GM19351 (cell line): ENCODE results near the gene ST3GAL5.
A peak's percentile ranks its signal among the peaks of the same experiment; 100 is the strongest.

ENCODE experiments used
- ATAC-seq: cut with Tn5 transposase; IDR thresholded peaks from one replicate; pipeline ENCODE4 v1.9.1; 2021; ENCODE audit warnings: mild to moderate bottlenecking, moderate library complexity; ENCODE audit not compliant: unreplicated experiment

Gene ST3GAL5

GRCh38 chr2:85867556-85868292 lies 21.1 kb downstream of the ST3GAL5 start:
- ATAC-seq = no peak

GRCh38 chr2:85867121-85867520 lies 21.7 kb downstream of the ST3GAL5 start:
- ATAC-seq = no peak

GRCh38 chr2:85866165-85866659 lies 22.6 kb downstream of the ST3GAL5 start:
- ATAC-seq = no peak

- ATAC-seq = peak; percentile 73
Observed at GRCh38 chr2:85865539-85866164, 23.1 kb downstream of the ST3GAL5 start.

GRCh38 chr2:85864654-85865053 lies 24.1 kb downstream of the ST3GAL5 start:
- no peak for ATAC-seq

GRCh38 chr2:85862426-85862825 lies 26.4 kb downstream of the ST3GAL5 start:
- ATAC-seq = no peak

GRCh38 chr2:85861650-85862049 lies 27.1 kb downstream of the ST3GAL5 start:
- no peak for ATAC-seq

- peak; percentile 59 for ATAC-seq
Observed at GRCh38 chr2:85861180-85861579, 27.6 kb downstream of the ST3GAL5 start.

GRCh38 chr2:85858841-85859240 lies 29.9 kb downstream of the ST3GAL5 start:
- no peak for ATAC-seq

GRCh38 chr2:85854897-85855296 lies 33.9 kb downstream of the ST3GAL5 start:
- ATAC-seq = no peak

GRCh38 chr2:85854166-85854509 lies 34.7 kb downstream of the ST3GAL5 start:
- ATAC-seq = peak; percentile 12

GRCh38 chr2:85853499-85854165 lies 35.2 kb downstream of the ST3GAL5 start:
- peak; percentile 47 for ATAC-seq

- peak; percentile 65 for ATAC-seq
Observed at GRCh38 chr2:85852937-85853498, 35.8 kb downstream of the ST3GAL5 start.

- no peak for ATAC-seq
Observed at GRCh38 chr2:85852152-85852840, 36.5 kb downstream of the ST3GAL5 start.

GRCh38 chr2:85851253-85852151 lies 37.3 kb downstream of the ST3GAL5 start:
- no peak for ATAC-seq

- no peak for ATAC-seq
Observed at GRCh38 chr2:85850451-85850850, 38.3 kb downstream of the ST3GAL5 start.

GRCh38 chr2:85847051-85847588 lies 41.7 kb downstream of the ST3GAL5 start:
- ATAC-seq = no peak

GRCh38 chr2:85846411-85846810 lies 42.4 kb downstream of the ST3GAL5 start:
- no peak for ATAC-seq

- no peak for ATAC-seq
Observed at GRCh38 chr2:85844486-85844885, 44.3 kb downstream of the ST3GAL5 start.

GRCh38 chr2:85843543-85843942 lies 45.2 kb downstream of the ST3GAL5 start:
- no peak for ATAC-seq
